Measurements from ENCODE around the gene TMBIM4.
"Not testable (repeated sequence)": the region's sequence is repeated elsewhere in the genome, so short reads cannot be mapped to it uniquely, and the experiment has no call there.

Gene TMBIM4

GRCh38 chr12:66169221-66170170 lies at the start of gene TMBIM4:
TMBIM4 (minus strand) TSS chr12:66169996; CDS start chr12:66169951, 45 bp downstream.
- Histone ChIP-seq H3K9me3 (ENCODE audit: low read length) (peaks cover 2% of the 10 kb centered on the region), H3K4me1 (ENCODE audit: insufficient read depth, low read length) (no peaks in the 10 kb centered on the region), H3K4me3 (ENCODE audit: low read length) (peak within 1 kb of the TSS; percentile 71), H2AFZ (ENCODE audit: low read depth, low read length) (peak within 1 kb of the TSS; percentile 50), H3K36me3 (ENCODE audit: insufficient read depth, low read length) (no peaks in the 10 kb centered on the region), H3K27me3 (ENCODE audit: insufficient read depth, low read length) (no peaks in the 10 kb centered on the region)

DNA sequence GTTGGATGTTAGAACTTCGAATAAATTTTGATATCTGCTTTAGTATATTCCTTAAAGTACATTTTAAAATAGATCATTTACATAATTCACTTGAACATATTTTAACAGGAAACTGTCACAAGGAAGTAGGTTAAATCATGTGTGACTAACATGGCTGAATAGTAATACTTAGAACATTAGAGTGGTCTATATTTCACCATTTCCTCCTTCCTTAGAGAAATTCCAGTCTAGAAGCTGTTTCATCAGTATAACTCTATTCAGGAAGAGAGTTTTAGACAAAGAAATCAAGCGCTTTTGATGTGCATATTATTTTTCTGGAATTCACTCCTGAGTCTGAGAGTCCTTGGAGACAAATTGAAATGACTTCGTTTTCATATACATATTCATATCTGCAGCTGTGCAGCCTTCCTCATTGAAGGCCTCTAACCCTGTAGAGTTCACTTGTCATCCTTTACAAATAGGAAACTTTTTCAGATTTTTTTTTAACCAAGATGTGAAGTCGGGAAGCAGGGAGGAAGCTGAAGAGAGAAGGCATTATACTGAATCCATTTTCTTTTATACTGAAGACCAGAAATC lies 47.6 kb upstream of the TMBIM4 start:
- Histone ChIP-seq H3K4me1 (ENCODE audit: insufficient read depth, low read length) (peaks cover 7% of the 10 kb centered on the region), H3K27me3 (ENCODE audit: insufficient read depth, low read length) (no peaks in the 10 kb centered on the region), H3K9me3 (ENCODE audit: low read length) (no peaks in the 10 kb centered on the region), H3K4me3 (ENCODE audit: low read length) (no peak overlapping the region), H3K36me3 (ENCODE audit: insufficient read depth, low read length) (no peaks in the 10 kb centered on the region), H2AFZ (ENCODE audit: low read depth, low read length) (peak overlapping the region; percentile 36)

- not testable (repeated sequence) for H3K27me3 ChIP-seq (ENCODE audit: insufficient read depth, low read length); H3K4me3 ChIP-seq (ENCODE audit: low read length); H2AFZ ChIP-seq (ENCODE audit: low read depth, low read length)
Observed at GRCh38 chr12:66213011-66213410, 43.2 kb upstream of the TMBIM4 start.

DNA sequence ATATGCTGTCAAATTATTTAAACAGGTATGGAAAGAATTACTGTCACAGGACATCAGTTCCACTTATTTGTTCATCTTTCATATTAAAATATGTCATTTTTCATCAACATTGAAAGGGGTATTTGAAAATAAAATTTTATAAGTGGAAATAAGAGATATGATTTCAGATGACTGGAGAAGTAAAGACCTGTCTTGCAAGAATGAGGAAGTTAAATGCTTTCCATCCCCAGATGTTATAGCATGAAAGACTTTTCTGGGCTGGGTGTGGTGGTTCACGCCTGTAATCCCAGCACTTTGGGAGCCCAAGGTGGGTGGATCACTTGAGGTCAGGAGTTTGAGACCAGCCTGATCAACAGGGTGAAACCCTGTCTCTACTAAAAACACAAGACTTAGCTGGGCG lies 41.8 kb upstream of the TMBIM4 start:
- H3K4me3 ChIP-seq (ENCODE audit: low read length); H3K36me3 ChIP-seq (ENCODE audit: insufficient read depth, low read length); H3K27me3 ChIP-seq (ENCODE audit: insufficient read depth, low read length); H3K9me3 ChIP-seq (ENCODE audit: low read length); H2AFZ ChIP-seq (ENCODE audit: low read depth, low read length); H3K4me1 ChIP-seq (ENCODE audit: insufficient read depth, low read length): not testable (repeated sequence)

More at GRCh38 chr12:66213011-66213410, 43.2 kb upstream of the TMBIM4 start:
- not testable (repeated sequence) for H3K4me1 ChIP-seq (ENCODE audit: insufficient read depth, low read length); H3K36me3 ChIP-seq (ENCODE audit: insufficient read depth, low read length); H3K9me3 ChIP-seq (ENCODE audit: low read length)

GRCh38 chr12:66210840-66211239 lies 41.0 kb upstream of the TMBIM4 start:
- H3K9me3 ChIP-seq (ENCODE audit: low read length) = no peaks in the 10 kb centered on the region
- H3K4me1 ChIP-seq (ENCODE audit: insufficient read depth, low read length) = no peaks in the 10 kb centered on the region
- H2AFZ ChIP-seq (ENCODE audit: low read depth, low read length) = no peak overlapping the region
- no peak overlapping the region for H3K4me3 ChIP-seq (ENCODE audit: low read length)
- H3K27me3 ChIP-seq (ENCODE audit: insufficient read depth, low read length) = no peaks in the 10 kb centered on the region
- no peaks in the 10 kb centered on the region for H3K36me3 ChIP-seq (ENCODE audit: insufficient read depth, low read length)

GRCh38 chr12:66206141-66206540 lies 36.3 kb upstream of the TMBIM4 start:
- H3K36me3 ChIP-seq (ENCODE audit: insufficient read depth, low read length) = no peaks in the 10 kb centered on the region
- H3K27me3 ChIP-seq (ENCODE audit: insufficient read depth, low read length) = peaks cover 3% of the 10 kb centered on the region
- no peaks in the 10 kb centered on the region for H3K9me3 ChIP-seq (ENCODE audit: low read length)
- no peak overlapping the region for H3K4me3 ChIP-seq (ENCODE audit: low read length)
- H3K4me1 ChIP-seq (ENCODE audit: insufficient read depth, low read length) = no peaks in the 10 kb centered on the region
- H2AFZ ChIP-seq (ENCODE audit: low read depth, low read length) = no peak overlapping the region

GRCh38 chr12:66203820-66204219 lies 34.0 kb upstream of the TMBIM4 start:
- Histone ChIP-seq H3K4me3 (ENCODE audit: low read length) (no peak overlapping the region), H2AFZ (ENCODE audit: low read depth, low read length) (no peak overlapping the region), H3K27me3 (ENCODE audit: insufficient read depth, low read length) (peaks cover 3% of the 10 kb centered on the region), H3K36me3 (ENCODE audit: insufficient read depth, low read length) (no peaks in the 10 kb centered on the region), H3K9me3 (ENCODE audit: low read length) (no peaks in the 10 kb centered on the region), H3K4me1 (ENCODE audit: insufficient read depth, low read length) (no peaks in the 10 kb centered on the region)

- Histone ChIP-seq H2AFZ (ENCODE audit: low read depth, low read length) (no peak overlapping the region), H3K36me3 (ENCODE audit: insufficient read depth, low read length) (no peaks in the 10 kb centered on the region), H3K9me3 (ENCODE audit: low read length) (no peaks in the 10 kb centered on the region), H3K4me1 (ENCODE audit: insufficient read depth, low read length) (no peaks in the 10 kb centered on the region), H3K4me3 (ENCODE audit: low read length) (no peak overlapping the region), H3K27me3 (ENCODE audit: insufficient read depth, low read length) (peaks cover 7% of the 10 kb centered on the region)
Observed at GRCh38 chr12:66199831-66200509, 30.2 kb upstream of the TMBIM4 start.

GRCh38 chr12:66199141-66199540 lies 29.3 kb upstream of the TMBIM4 start:
- Histone ChIP-seq H3K27me3 (ENCODE audit: insufficient read depth, low read length) (peaks cover 7% of the 10 kb centered on the region), H3K4me3 (ENCODE audit: low read length) (no peak overlapping the region), H3K9me3 (ENCODE audit: low read length) (no peaks in the 10 kb centered on the region), H2AFZ (ENCODE audit: low read depth, low read length) (no peak overlapping the region), H3K4me1 (ENCODE audit: insufficient read depth, low read length) (no peaks in the 10 kb centered on the region), H3K36me3 (ENCODE audit: insufficient read depth, low read length) (no peaks in the 10 kb centered on the region)

- no peak overlapping the region for H2AFZ ChIP-seq (ENCODE audit: low read depth, low read length)
- H3K4me3 ChIP-seq (ENCODE audit: low read length) = no peak overlapping the region
- no peaks in the 10 kb centered on the region for H3K9me3 ChIP-seq (ENCODE audit: low read length)
- H3K27me3 ChIP-seq (ENCODE audit: insufficient read depth, low read length) = peaks cover 3% of the 10 kb centered on the region
- no peaks in the 10 kb centered on the region for H3K4me1 ChIP-seq (ENCODE audit: insufficient read depth, low read length)
- H3K36me3 ChIP-seq (ENCODE audit: insufficient read depth, low read length) = no peaks in the 10 kb centered on the region
Observed at GRCh38 chr12:66197495-66197921, 27.7 kb upstream of the TMBIM4 start.

- no peak overlapping the region for H3K4me3 ChIP-seq (ENCODE audit: low read length)
Observed at GRCh38 chr12:66196806-66197205, 27.0 kb upstream of the TMBIM4 start.

DNA sequence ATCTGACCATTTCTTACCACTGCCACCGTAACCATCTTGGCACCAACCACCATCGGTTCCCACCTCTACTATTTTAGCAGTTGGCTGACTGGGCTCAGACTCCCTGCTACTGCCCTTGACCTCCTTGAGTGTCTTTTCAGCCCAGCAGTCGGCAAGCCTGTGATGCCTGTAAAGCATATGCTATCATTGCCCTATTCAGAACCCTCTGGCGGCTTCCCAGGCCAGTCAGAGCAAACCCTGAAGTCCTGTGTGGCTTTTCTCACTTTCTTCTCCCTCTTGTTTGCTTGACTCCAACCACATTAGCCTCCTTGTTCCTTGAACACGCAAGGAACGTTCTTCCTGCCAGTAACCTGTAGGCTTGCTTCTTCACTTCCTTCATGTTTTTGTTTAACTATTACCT lies 25.4 kb upstream of the TMBIM4 start:
- Histone ChIP-seq H3K9me3 (ENCODE audit: low read length) (no peaks in the 10 kb centered on the region), H3K4me1 (ENCODE audit: insufficient read depth, low read length) (no peaks in the 10 kb centered on the region), H3K36me3 (ENCODE audit: insufficient read depth, low read length) (no peaks in the 10 kb centered on the region), H3K27me3 (ENCODE audit: insufficient read depth, low read length) (peaks cover 17% of the 10 kb centered on the region), H3K4me3 (ENCODE audit: low read length) (no peak overlapping the region), H2AFZ (ENCODE audit: low read depth, low read length) (no peak overlapping the region)

More at GRCh38 chr12:66196806-66197205, 27.0 kb upstream of the TMBIM4 start:
- Histone ChIP-seq H3K9me3 (ENCODE audit: low read length) (no peaks in the 10 kb centered on the region), H3K4me1 (ENCODE audit: insufficient read depth, low read length) (no peaks in the 10 kb centered on the region), H2AFZ (ENCODE audit: low read depth, low read length) (no peak overlapping the region), H3K27me3 (ENCODE audit: insufficient read depth, low read length) (peaks cover 3% of the 10 kb centered on the region), H3K36me3 (ENCODE audit: insufficient read depth, low read length) (no peaks in the 10 kb centered on the region)

DNA sequence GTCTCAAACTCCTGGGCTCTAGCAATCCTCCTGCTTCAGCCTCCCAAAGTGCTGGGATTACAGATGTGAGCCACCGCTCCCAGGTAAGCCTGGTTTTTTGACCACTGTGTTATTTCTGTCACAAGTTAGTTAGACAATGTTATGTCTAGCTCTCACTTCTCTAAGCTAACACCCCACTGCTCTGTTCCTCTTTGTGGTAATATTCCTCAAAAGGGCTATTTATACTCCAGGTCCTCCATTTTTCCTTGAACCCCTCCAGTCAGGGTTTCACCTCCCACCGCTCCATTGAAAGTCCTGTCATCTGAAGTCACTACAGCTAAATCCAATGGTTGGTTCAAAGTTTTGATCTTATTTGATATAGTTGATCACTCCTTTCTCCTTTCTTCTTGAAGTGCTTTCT lies 24.3 kb upstream of the TMBIM4 start:
- peaks cover 28% of the 10 kb centered on the region for H3K27me3 ChIP-seq (ENCODE audit: insufficient read depth, low read length)

More for the DNA sequence above, 24.3 kb upstream of the TMBIM4 start:
- H2AFZ ChIP-seq (ENCODE audit: low read depth, low read length) = no peak overlapping the region
- H3K36me3 ChIP-seq (ENCODE audit: insufficient read depth, low read length) = no peaks in the 10 kb centered on the region
- H3K9me3 ChIP-seq (ENCODE audit: low read length) = peaks cover under 1% of the 10 kb centered on the region
- H3K4me1 ChIP-seq (ENCODE audit: insufficient read depth, low read length) = no peaks in the 10 kb centered on the region
- H3K4me3 ChIP-seq (ENCODE audit: low read length) = no peak overlapping the region
